Skeletal muscle satellite cell (primary cell): ENCODE results near the gene KLHDC4.

Source experiments
- H3K27me3 ChIP-seq: 2 replicates; pipeline ENCODE4 v1.7.0; 2013; ENCODE audit warnings: low read length; ENCODE audit not compliant: control insufficient read depth, insufficient read depth
- H3K36me3 ChIP-seq: 2 replicates; pipeline ENCODE4 v1.7.0; 2013; ENCODE audit warnings: mild to moderate bottlenecking, control low read depth, low read length; ENCODE audit not compliant: insufficient read depth
- H3K4me1 ChIP-seq: 2 replicates; pipeline ENCODE4 v1.7.0; 2013; ENCODE audit warnings: low read length; ENCODE audit not compliant: control insufficient read depth, insufficient read depth
- H3K4me2 ChIP-seq: 2 replicates; pipeline ENCODE4 v1.7.0; 2013; ENCODE audit warnings: mild to moderate bottlenecking, low read length
- H3K4me3 ChIP-seq: 2 replicates; pipeline ENCODE4 v1.7.0; 2013; ENCODE audit warnings: low read length
- H3K9ac ChIP-seq: 2 replicates; pipeline ENCODE4 v1.7.0; 2013; ENCODE audit warnings: mild to moderate bottlenecking, low read depth, low read length, moderate library complexity
- H3K9me3 ChIP-seq: replicated peaks from 2 replicates; pipeline ENCODE4 v1.7.0; 2013; ENCODE audit warnings: mild to moderate bottlenecking, control low read depth, low read length

Gene KLHDC4

DNA sequence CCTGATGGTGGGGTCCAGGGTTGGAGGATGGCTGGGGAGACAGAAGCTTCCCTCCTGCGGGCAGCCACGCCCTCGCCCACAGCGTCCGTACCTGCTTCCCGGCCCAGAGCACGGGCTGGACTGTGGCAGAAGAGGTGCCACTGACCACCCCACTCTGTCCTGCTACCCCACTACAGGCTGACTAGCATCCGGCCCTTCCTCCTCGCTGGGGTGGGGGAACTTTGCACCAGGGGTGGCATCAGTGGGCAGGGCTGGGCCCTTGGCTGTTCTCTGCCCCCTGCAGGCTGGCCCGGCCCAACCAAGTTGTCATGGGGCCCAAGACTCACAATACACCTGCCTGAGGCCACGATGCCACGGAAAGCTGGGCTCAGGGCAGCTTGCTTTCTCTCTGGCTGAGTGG is 73.0 kb downstream of the KLHDC4 start:
- H3K4me3 ChIP-seq, result no peak overlapping the region
- no peak overlapping the region for H3K9ac ChIP-seq
- peaks cover 42% of the 10 kb centered on the region for H3K27me3 ChIP-seq
- no peaks in the 10 kb centered on the region for H3K4me1 ChIP-seq
- H3K36me3 ChIP-seq, result peaks cover 4% of the 10 kb centered on the region
- no peaks in the 10 kb centered on the region for H3K9me3 ChIP-seq
- H3K4me2 ChIP-seq, result no peak overlapping the region

DNA sequence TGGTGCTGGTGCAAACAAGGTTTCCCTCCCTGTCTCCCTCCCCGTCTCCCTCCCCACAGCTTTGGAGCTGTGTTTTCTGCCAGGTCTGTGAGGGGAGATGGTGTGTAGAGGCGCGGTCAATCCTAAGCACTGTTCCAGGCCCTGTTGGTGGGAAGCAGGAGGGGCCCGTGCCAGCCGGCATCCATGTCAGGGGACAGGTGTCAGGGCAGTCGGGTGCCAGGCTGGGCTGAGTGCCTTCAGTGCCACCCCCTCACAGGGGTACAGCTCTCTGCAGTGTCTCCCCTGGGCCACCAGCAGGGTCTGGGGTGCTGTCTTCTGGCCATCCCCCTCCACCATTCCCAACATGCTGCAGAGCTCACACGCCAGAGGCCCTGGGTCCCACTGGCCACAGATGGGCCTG is 73.6 kb downstream of the KLHDC4 start:
- no peaks in the 10 kb centered on the region for H3K4me1 ChIP-seq
- H3K9ac ChIP-seq, result no peak overlapping the region
- no peak overlapping the region for H3K4me3 ChIP-seq
- H3K4me2 ChIP-seq, result no peak overlapping the region
- peaks cover 4% of the 10 kb centered on the region for H3K36me3 ChIP-seq
- H3K27me3 ChIP-seq, result peaks cover 45% of the 10 kb centered on the region
- no peaks in the 10 kb centered on the region for H3K9me3 ChIP-seq

DNA sequence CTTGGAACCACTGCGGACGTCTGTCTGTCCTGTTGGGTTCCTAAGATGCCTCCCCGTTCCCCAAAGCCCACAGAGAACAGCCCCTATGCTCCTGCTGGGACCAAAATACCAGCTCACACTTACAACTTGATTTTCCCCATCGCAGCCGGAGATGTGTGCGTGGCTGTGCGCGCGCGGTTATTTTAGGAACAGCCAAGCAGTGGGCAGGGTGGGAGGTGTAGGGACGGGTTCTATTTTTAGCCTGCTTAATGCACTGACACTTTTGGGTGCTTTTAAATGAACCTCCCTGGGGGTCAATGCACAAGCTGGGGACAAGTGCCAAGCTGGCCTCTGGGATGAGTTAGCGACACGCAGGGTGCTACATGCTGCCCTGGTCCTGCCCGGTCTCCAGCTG is 74.1 kb downstream of the KLHDC4 start:
- no peak overlapping the region for H3K9ac ChIP-seq

DNA sequence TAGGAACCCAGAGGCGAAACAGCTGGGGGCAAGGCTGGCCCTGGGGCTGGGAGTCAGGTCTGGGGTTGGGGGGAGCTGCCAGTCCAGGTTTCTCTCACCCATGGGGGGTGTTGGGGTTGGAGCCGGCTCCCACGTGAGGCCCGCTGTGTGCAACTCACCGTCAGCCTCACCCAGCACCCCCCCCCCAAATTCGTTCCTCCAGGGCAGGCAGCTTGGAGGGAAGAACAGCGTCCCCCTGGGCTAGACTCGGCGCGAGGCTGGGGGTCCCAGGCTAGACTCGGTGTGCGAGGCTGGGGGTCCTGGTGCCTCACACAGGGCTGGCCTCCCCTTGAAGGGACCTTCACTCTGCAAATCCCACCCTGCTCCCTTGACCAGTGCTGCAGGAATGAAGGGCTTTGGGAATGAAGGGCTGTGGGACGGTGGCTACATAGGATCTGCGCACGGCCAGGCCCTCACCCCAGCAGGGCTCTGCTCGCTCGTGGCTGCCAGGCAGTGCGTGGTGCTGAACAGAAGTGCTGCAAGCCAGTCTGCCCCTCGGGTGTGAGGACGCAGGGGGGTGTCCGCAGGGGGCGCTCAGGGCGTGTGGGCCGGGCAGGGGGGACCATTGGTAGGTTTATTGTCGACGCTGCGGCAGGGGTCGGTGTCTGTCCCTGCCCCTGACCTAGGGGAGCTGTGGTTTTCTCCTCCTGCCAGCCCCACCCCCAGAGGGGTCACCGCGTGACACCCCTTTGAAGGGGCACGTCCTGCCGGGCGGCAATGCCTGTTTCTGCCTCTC is 74.7 kb downstream of the KLHDC4 start:
- H3K36me3 ChIP-seq, result peaks cover 4% of the 10 kb centered on the region
- H3K9me3 ChIP-seq, result no peaks in the 10 kb centered on the region
- H3K4me2 ChIP-seq, result no peak overlapping the region
- H3K4me3 ChIP-seq, result no peak overlapping the region
- peaks cover 53% of the 10 kb centered on the region for H3K27me3 ChIP-seq
- no peaks in the 10 kb centered on the region for H3K4me1 ChIP-seq
- no peak overlapping the region for H3K9ac ChIP-seq

More for the DNA sequence above, 74.1 kb downstream of the KLHDC4 start:
- Histone ChIP-seq H3K4me3 (no peak overlapping the region), H3K4me2 (no peak overlapping the region), H3K27me3 (peaks cover 49% of the 10 kb centered on the region), H3K36me3 (peaks cover 4% of the 10 kb centered on the region), H3K9me3 (no peaks in the 10 kb centered on the region), H3K4me1 (no peaks in the 10 kb centered on the region)

DNA sequence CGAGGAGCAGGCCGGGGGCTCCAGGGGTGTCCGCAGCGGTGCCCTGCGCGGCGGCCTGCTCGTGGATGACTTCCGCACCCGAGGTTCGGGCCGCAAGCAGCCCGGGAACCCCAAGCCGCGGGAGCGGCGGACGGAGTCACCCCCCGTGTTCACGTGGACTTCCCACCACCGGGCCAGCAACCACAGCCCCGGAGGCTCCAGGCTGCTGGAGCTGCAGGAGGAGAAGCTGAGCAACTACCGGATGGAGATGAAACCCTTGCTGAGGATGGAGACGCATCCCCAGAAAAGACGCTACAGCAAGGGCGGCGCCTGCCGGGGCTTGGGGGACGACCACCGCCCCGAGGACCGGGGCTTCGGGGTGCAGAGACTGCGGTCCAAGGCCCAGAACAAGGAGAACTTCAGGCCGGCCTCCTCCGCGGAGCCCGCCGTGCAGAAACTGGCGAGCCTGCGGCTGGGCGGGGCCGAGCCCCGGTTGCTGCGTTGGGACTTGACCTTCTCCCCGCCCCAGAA is 75.8 kb downstream of the KLHDC4 start:
- no peak overlapping the region for H3K9ac ChIP-seq
- no peaks in the 10 kb centered on the region for H3K4me1 ChIP-seq
- no peak overlapping the region for H3K4me3 ChIP-seq
- no peak overlapping the region for H3K4me2 ChIP-seq
- no peaks in the 10 kb centered on the region for H3K9me3 ChIP-seq
- H3K36me3 ChIP-seq, result no peaks in the 10 kb centered on the region
- peaks cover 64% of the 10 kb centered on the region for H3K27me3 ChIP-seq

DNA sequence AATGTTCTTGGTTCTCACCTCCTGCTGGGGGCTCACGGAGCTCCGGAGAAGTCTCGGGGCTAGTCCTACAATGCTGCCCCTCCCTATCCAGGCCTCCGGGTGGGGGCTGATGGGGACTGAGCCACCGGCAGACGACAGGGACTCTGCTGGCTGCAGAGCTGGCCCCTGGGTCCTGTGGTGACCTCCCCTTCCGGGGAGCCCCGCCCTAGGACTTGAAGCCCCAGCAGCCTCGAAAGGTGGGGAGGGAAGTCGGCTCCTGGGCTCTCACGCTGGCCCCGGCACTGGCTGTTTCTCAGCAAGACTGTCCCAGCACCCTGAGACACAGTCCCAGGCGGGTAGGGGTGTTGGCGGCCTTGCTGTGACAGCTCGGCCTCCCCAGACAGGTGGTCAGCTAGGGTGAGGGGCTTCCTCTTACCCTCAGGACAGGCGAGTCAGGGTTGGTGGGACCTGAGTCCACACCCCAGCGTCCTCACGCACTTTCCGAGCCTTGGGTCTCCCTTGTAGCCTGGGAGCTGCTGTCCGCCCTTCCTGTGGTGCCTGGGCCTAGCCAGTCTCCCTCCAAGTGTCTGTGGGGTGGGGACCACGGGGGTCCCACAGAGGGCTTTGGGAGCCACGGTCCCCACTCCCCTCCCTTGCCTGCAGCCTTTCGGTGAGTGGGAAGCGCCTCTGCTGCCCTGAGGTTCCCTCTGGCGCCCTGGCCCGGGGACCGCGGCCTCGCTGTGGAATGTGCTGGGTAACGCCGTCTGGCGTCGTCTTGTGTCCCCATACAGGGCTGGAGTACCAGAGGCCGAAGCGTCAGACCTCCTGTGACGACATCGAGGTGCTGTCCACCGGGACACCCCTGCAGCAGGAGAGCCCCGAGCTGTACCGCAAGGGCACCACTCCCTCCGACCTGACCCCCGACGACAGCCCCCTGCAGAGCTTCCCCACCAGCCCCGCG is 76.6 kb downstream of the KLHDC4 start:
- Histone ChIP-seq H3K4me2 (no peak overlapping the region), H3K4me1 (no peaks in the 10 kb centered on the region)

DNA sequence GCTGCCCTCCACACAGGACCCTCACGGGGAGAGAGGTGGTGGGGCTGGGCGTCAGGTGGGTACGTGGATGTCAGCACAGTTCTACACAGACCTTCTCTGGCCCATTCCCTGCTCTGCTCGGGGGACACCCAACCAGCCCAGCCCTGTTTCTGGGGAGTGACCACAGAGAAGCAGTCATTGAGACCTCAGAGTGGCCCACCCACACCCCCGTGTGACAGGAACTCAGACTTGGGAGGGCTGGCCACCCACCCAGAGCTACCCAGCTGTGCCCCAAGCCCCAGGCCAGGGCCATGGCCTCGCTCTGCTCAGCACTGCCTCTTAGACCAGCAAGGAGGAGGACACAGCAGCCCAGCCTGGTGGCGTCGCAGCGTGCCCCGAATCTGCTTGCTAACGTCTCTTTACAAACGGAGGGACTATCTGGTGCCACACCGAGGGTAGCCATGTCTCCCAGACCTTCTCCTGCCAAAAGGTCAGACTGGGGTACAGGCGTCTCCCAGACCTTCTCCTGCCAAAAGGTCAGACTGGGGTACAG is 77.7 kb downstream of the KLHDC4 start:
- no peak overlapping the region for H3K4me3 ChIP-seq
- no peaks in the 10 kb centered on the region for H3K9me3 ChIP-seq
- peaks cover 79% of the 10 kb centered on the region for H3K27me3 ChIP-seq
- H3K4me1 ChIP-seq, result no peaks in the 10 kb centered on the region
- no peak overlapping the region for H3K9ac ChIP-seq
- no peaks in the 10 kb centered on the region for H3K36me3 ChIP-seq
- H3K4me2 ChIP-seq, result no peak overlapping the region

More for the DNA sequence above, 76.6 kb downstream of the KLHDC4 start:
- H3K9ac ChIP-seq, result no peak overlapping the region
- no peaks in the 10 kb centered on the region for H3K9me3 ChIP-seq
- no peaks in the 10 kb centered on the region for H3K36me3 ChIP-seq
- H3K27me3 ChIP-seq, result peaks cover 73% of the 10 kb centered on the region
- H3K4me3 ChIP-seq, result no peak overlapping the region

DNA sequence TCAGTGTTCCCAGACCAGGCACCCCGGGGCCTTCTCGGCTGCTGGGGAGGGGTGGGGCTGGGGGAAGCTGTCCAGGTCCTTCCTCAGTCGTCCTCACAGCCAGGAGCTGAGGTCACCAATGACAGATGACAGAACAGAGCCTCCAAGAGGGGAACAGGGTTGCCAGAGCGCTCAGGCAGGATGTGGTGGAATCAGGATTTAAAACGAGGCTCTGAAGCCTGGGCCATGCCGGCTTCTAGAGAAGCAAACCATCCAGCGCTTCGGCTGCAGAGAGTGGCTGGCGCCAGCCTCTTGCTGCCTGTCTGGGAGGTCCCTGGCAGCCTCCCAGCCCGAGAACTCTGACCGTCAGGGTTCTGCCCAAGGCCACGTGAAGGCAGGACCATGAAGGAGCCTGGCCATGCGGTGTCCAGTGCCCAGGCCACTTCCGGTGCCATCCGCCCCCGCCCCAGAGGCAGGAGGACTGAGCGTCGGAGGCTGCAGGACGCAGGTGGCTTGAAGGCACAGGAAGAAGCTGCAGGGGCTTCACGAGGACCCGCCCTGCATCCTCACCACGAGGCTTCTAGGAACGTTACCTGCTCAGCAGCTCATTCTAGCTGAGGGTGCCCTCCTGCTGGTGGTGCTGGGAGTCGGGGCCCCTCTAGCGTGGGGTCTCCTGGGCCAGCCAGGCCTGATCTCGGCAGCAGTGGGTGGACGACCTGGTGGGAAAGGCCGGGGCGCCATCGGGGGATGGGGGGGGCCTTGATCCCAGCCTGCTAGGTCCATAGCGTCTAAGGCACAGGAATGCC is 78.5 kb downstream of the KLHDC4 start:
- Histone ChIP-seq H3K4me2 (no peak overlapping the region), H3K4me3 (no peak overlapping the region), H3K9me3 (no peaks in the 10 kb centered on the region), H3K9ac (no peak overlapping the region), H3K27me3 (peaks cover 80% of the 10 kb centered on the region), H3K36me3 (no peaks in the 10 kb centered on the region), H3K4me1 (peaks cover under 1% of the 10 kb centered on the region)

DNA sequence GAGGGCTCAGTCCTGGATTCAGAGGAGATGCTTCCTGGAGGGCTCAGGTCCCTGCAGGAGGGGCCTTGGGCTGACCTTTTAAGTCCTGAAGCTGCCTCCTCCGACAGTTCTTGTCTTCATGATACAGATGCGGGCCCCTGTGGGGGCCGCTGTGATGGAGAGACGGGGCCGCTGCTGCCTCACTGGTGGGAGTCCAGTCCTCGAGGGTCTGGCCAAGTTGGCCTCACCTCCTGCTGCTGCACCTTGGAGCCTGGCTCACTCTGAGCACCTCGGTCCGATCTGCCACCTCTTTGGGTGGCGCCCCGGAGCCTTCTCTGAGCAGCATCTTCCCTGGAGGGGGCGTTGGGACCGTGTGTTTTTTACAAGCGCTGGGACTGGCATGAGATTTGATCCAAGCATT is 79.1 kb downstream of the KLHDC4 start:
- no peak overlapping the region for H3K4me2 ChIP-seq
- no peak overlapping the region for H3K9ac ChIP-seq
- peaks cover 7% of the 10 kb centered on the region for H3K4me1 ChIP-seq
- H3K27me3 ChIP-seq, result peaks cover 76% of the 10 kb centered on the region
- H3K9me3 ChIP-seq, result no peaks in the 10 kb centered on the region
- H3K4me3 ChIP-seq, result no peak overlapping the region
- H3K36me3 ChIP-seq, result no peaks in the 10 kb centered on the region

DNA sequence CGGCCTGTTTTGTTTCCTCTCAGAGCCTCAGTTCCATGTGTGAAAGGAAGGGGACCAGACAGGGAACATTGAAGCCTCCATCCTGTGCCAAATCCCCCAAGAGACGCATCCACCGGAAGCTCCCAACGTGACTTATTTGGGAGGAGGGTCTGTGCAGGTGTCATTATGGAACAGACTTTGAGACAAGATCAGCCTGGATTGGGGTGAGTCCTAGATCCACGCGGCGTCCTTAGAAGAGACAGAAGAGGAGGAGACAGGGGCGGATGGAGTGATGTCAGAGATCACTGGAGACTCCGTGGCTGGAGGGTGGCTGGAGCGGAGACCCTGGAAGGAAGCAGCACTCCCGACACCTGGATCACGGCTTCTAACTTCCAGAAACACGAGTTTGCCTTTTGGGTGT is 80.0 kb downstream of the KLHDC4 start:
- Histone ChIP-seq H3K36me3 (no peaks in the 10 kb centered on the region), H3K9ac (no peak overlapping the region), H3K9me3 (no peaks in the 10 kb centered on the region), H3K4me3 (no peak overlapping the region), H3K27me3 (peaks cover 66% of the 10 kb centered on the region), H3K4me1 (peaks cover 8% of the 10 kb centered on the region), H3K4me2 (no peak overlapping the region)

DNA sequence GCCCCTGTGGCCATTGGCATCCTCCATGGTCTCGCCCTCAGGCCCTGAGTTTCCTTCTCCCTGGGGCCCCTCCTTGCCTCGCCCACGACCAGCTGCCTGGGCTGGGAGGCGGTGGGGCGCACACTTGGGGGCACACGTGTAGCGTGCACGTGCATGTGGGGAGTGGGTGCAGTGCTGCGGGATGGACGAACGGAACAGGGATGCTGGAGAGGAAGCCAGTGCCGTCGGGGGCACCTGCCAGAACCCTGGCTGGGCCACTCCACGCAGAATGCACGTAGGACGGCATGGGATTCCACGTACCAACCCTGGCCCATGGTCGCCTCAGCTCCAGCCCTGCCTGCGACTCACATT is 80.4 kb downstream of the KLHDC4 start:
- H3K9ac ChIP-seq, result no peak overlapping the region
- no peak overlapping the region for H3K4me2 ChIP-seq
- H3K36me3 ChIP-seq, result no peaks in the 10 kb centered on the region
- H3K9me3 ChIP-seq, result no peaks in the 10 kb centered on the region
- H3K4me1 ChIP-seq, result peaks cover 8% of the 10 kb centered on the region
- H3K27me3 ChIP-seq, result peaks cover 63% of the 10 kb centered on the region
- no peak overlapping the region for H3K4me3 ChIP-seq
